Esophagus muscularis mucosa (tissue), 4 donors: Measurements from ENCODE around the gene GJC1. TPM values are rescaled to one million over a fixed set of nuclear protein-coding genes. Genes with fewer than 3 reads are reported as not detected.

ENCODE experiments used
- DNase-seq: peaks from one replicate; pipeline ENCODE4 v3.0.0-alpha.2; 2017; ENCODE audit errors: extremely low spot score
- H3K27ac ChIP-seq, 4 donors: fragments of 200-600 bp; sonication (generic); replicated peaks in 1 of 4; 1 replicate in 3 of 4; 2 replicates in 1 of 4; pipeline ENCODE4 v1.5.1; 2016 to 2019; ENCODE audit warnings: mild to moderate bottlenecking in 1 of 4
- H3K27me3 ChIP-seq, 4 donors: fragments of 200-600 bp; sonication (generic); one replicate each; pipeline versions ENCODE4 v1.5.1 to v1.6.0; 2016 to 2019
- H3K36me3 ChIP-seq, 4 donors: fragments of 200-600 bp; sonication (generic); one replicate each; pipeline ENCODE4 v1.5.1; 2016 to 2019
- H3K4me1 ChIP-seq, 4 donors: fragments of 200-600 bp; sonication (generic); one replicate each; pipeline ENCODE4 v1.5.1; 2016 to 2019
- H3K4me3 ChIP-seq, 4 donors: fragments of 200-600 bp; sonication (generic); 1 replicate in 2 of 4; 2 replicates in 2 of 4; pipeline ENCODE4 v1.5.1; 2016 to 2019; ENCODE audit warnings: mild to moderate bottlenecking in 4 of 4, moderate library complexity in 1 of 4
- H3K9me3 ChIP-seq, 4 donors: fragments of 200-600 bp; sonication (generic); 1 replicate in 3 of 4; 2 replicates in 1 of 4; pipeline ENCODE4 v1.5.1; 2016 to 2019
- EP300 ChIP-seq: sonication (generic); formaldehyde crosslinking; IDR thresholded peaks from one replicate; pipeline ENCODE4 v1.6.1; 2017; ENCODE audit warnings: antibody characterized with exemption
- POLR2A ChIP-seq: fragments of 450-650 bp; IDR thresholded peaks from one replicate; pipeline ENCODE4 v1.6.1; 2017; ENCODE audit warnings: antibody characterized with exemption, moderate library complexity, mild to moderate bottlenecking, low read depth
- POLR2AphosphoS5 ChIP-seq, 2 donors: sonication (generic); formaldehyde crosslinking; IDR thresholded peaks; one replicate each; pipeline ENCODE4 v1.6.1; 2017; ENCODE audit warnings: antibody characterized with exemption in 2 of 2
- WGBS: methylation state at CpG from one replicate; pipeline ENCODE4 v1.1.5; 2018; 5-methylcytosine and 5-hydroxymethylcytosine counted together
- intact Hi-C: fragments of 100-400 bp; cut with DNase I; formaldehyde crosslinking; loops from one replicate; pipeline ENCODE4 v1.15.1; 2023
- total RNA-seq, 4 donors: library from RNA; depleted of rRNA; stranded (reverse); fragments of >200 nt; gene quantifications; one replicate each; pipeline versions ENCODE4 v1.1.0 to v1.2.1, GENCODE V29; 2016
- TF ChIP-seq, protein P1 (sequence below), 3 experiments: fragments of 200-600 bp in 2 of 3; fragments of 450-650 bp in 1 of 3; sonication (generic) in 2 of 3; IDR thresholded peaks; one replicate each; pipeline ENCODE4 v1.5.1; 2017 to 2019; ENCODE audit warnings: antibody characterized with exemption in 3 of 3, mild to moderate bottlenecking in 2 of 3, moderate library complexity in 1 of 3

GJC1 gene
- total RNA-seq, 4 donors from 2014 or later = 26.5 to 61.9 (median 37.4) TPM

DNA sequence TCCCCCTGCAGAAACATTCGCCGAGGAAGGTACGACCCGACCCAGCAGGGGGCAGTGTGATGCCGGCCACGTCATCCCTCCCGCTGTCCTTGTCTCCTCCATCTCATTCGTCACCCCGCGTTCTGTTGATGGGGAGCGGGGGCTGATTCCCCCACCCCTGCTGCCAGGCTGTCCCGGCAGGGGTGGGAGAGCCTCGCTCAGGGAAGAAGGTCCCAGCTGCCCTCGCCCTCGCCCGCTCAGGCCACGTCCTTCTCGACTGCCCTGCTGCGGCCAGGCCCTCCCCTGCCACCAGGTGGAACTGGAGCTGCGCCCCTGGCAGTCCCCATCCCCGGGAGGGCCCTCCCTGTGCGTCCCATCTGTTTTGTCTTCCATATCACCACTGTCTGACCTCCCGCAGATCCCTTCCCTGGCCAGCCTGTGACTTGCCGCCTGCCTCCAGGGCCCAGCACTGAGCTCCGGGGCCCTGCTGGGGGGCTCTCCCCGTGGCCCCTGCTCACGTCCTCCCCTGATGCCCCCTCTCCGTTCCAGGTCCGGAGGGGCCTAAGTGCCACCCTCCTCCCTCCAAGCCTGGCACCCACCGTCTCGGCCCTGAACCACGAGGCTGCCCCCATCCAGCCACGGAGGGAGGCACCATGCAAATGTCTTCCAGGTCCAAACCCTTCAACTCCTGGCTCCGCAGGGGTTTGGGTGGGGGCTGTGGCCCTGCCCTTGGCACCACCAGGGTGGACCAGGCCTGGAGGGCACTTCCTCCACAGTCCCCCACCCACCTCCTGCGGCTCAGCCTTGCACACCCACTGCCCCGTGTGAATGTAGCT lies 50.7 kb downstream of the GJC1 start:
- H3K27me3 ChIP-seq = peaks cover 0 to 2% (median 0%) of the 10 kb centered on the region in 4 donors
- WGBS = 23% methylated on average over 20 of the region's 36 CpGs
- H3K36me3 ChIP-seq = no peaks in the 10 kb centered on the region
- H3K4me1 ChIP-seq = peaks cover 54 to 65% (median 60%) of the 10 kb centered on the region in 4 donors
- no peaks in the 10 kb centered on the region for H3K9me3 ChIP-seq
- no peak for DNase-seq
- peak overlapping the region; percentile 49 to 63 (median 50) for H3K4me3 ChIP-seq
- peak; percentile 53 to 75 for TF ChIP-seq POLR2AphosphoS5 (IDR thresholded peaks at IDR 0.05)
- TF ChIP-seq, protein P1, sequence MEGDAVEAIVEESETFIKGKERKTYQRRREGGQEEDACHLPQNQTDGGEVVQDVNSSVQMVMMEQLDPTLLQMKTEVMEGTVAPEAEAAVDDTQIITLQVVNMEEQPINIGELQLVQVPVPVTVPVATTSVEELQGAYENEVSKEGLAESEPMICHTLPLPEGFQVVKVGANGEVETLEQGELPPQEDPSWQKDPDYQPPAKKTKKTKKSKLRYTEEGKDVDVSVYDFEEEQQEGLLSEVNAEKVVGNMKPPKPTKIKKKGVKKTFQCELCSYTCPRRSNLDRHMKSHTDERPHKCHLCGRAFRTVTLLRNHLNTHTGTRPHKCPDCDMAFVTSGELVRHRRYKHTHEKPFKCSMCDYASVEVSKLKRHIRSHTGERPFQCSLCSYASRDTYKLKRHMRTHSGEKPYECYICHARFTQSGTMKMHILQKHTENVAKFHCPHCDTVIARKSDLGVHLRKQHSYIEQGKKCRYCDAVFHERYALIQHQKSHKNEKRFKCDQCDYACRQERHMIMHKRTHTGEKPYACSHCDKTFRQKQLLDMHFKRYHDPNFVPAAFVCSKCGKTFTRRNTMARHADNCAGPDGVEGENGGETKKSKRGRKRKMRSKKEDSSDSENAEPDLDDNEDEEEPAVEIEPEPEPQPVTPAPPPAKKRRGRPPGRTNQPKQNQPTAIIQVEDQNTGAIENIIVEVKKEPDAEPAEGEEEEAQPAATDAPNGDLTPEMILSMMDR (IDR thresholded peaks at IDR 0.05) = peak; percentile 86 to 95 (median 90)
- no peak for TF ChIP-seq POLR2A
- H3K27ac ChIP-seq = peak overlapping the region; percentile 50 to 78 (median 74)
- intact Hi-C loops = loop anchor here (1.0 to 5.0 kb wide), 3 partner anchors 53 to 353 kb away; partner anchors contain the start of genes GJC1 and PLCD3

DNA sequence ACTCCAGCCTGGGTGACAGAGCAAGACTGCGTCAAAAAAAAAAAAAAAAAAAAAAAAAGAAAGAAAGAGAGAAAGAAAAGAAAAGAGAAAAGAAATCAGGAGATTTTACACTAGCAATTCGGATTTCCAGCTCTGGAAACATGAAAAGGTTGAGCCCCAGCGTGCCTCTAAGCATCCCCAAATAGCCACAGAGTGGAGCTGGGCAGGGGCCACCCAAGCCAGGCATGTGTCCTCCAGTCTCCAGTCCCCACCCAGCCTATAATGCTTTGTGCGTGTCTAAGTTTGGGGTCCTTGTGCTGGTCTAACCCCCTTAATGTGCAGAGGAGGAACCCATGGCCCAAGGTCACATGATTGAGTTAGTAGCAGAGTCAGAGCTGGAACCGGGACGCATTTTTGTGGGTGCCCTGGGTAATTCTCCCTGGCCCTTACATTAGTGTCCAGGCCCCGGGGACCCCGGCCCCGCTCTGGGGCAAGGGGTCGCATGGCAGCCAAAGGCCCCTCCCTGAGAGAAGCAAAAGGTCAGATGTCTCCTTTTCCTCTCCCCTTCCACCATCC lies 51.4 kb downstream of the GJC1 start:
- peaks cover 54 to 66% (median 60%) of the 10 kb centered on the region in 4 donors for H3K4me1 ChIP-seq
- no peaks in the 10 kb centered on the region for H3K9me3 ChIP-seq
- peaks cover 0 to 9% (median 0%) of the 10 kb centered on the region in 4 donors for H3K27me3 ChIP-seq
- WGBS = 45% methylated on average over 4 of the region's 10 CpGs
- intact Hi-C loops = loop anchor here (1.0 to 5.0 kb wide), 3 partner anchors 54 to 354 kb away; partner anchors contain the start of genes GJC1 and PLCD3
- no peak for TF ChIP-seq POLR2A
- TF ChIP-seq EP300 = no peak
- TF ChIP-seq POLR2AphosphoS5 (IDR thresholded peaks at IDR 0.05) = no peak
- TF ChIP-seq, protein P1 (IDR thresholded peaks at IDR 0.05) = no peak
- peak overlapping the region; percentile 49 to 63 (median 50) for H3K4me3 ChIP-seq
- no peaks in the 10 kb centered on the region for H3K36me3 ChIP-seq
- H3K27ac ChIP-seq = peak overlapping the region; percentile 50 to 78 (median 74)
- DNase-seq = no peak

DNA sequence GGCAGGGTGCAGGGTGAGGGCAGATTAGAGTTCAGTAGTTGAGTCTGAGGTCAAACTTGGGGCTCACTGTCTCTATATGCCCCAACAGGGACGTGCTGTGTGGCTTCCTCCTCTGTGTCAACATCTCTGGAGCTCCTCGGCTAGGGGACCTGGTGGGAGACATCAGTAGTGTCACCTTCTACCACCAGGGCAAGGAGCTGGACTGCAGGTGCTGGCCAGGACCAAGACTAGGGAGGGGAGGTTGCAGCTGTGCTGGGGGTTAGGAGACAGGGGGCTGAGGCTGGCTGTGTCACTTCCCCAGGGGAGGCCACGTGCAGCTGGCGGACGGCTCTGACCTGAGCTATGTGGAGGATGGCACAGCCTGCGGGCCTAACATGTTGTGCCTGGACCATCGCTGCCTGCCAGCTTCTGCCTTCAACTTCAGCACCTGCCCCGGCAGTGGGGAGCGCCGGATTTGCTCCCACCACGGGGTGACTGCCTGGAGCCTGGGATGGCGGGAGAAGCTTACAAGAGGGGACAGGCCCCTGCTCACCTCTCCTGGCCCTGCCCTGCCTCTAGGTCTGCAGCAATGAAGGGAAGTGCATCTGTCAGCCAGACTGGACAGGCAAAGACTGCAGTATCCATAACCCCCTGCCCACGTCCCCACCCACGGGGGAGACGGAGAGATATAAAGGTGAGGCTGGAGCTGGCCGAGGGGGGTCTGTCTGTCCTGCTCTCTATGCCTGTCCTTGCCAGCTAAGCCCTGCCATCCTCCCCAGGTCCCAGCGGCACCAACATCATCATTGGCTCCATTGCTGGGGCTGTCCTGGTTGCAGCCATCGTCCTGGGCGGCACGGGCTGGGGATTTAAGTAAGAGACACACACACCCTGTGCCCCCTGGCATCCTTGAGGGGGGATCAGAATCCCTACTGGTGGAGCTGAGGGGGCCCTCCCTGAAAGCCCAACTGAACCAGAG lies 52.4 kb downstream of the GJC1 start:
- TF ChIP-seq POLR2AphosphoS5 (IDR thresholded peaks at IDR 0.05) (no peak), POLR2A (no peak), EP300 (no peak)
- TF ChIP-seq, protein P1 (IDR thresholded peaks at IDR 0.05) = no peak
- peaks cover 44 to 58% (median 54%) of the 10 kb centered on the region in 4 donors for H3K4me1 ChIP-seq
- 91% methylated on average over 14 of the region's 20 CpGs for WGBS

DNA sequence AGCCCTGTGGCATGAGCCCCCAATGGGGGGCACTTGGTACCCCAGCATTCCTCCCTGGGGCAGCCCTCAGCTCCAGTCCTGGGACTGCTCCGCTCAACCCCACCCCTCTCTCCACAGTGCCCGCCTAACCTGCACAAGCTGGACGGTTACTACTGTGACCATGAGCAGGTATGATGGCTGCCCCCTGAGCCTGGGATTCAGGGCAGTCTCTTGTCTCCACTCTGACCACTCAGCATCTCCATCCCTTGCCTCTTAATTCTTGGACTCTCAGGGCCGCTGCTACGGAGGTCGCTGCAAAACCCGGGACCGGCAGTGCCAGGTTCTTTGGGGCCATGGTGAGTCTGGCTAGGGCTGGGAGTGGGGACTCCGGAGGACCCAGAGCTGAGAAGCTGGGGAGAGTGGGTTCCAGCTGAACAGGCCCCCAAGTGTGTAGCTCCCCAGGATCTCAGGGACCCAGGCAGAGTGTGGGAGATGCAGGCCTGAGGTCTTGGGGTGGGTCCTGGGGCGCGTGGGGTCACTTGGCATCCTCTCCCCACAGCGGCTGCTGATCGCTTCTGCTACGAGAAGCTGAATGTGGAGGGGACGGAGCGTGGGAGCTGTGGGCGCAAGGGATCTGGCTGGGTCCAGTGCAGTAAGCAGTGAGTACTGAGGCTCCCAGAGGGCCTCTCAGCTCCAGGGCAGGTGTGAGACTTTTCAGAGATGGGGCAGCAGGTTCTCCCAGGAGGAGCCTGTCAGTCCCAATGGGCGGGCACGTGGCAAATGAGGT lies 53.3 kb downstream of the GJC1 start:
- intact Hi-C loops = loop anchor here (5.0 kb wide), 2 partner anchors 55 to 355 kb away; partner anchors contain the start of genes GJC1 and PLCD3
- peaks cover 0 to 28% (median 8%) of the 10 kb centered on the region in 4 donors for H3K27me3 ChIP-seq
- peaks cover 36 to 50% (median 46%) of the 10 kb centered on the region in 4 donors for H3K4me1 ChIP-seq
- TF ChIP-seq POLR2AphosphoS5 (IDR thresholded peaks at IDR 0.05) = no peak
- TF ChIP-seq, protein P1 (IDR thresholded peaks at IDR 0.05) = no peak
- no peak for TF ChIP-seq EP300
- TF ChIP-seq POLR2A = no peak
- H3K27ac ChIP-seq = no peak overlapping the region
- no peak for DNase-seq
- no peaks in the 10 kb centered on the region for H3K9me3 ChIP-seq
- WGBS = 85% methylated on average over 16 of the region's 19 CpGs
- no peak overlapping the region for H3K4me3 ChIP-seq
- H3K36me3 ChIP-seq = no peaks in the 10 kb centered on the region

More for the DNA sequence above, 52.4 kb downstream of the GJC1 start:
- H3K4me3 ChIP-seq = no peak overlapping the region
- H3K9me3 ChIP-seq = no peaks in the 10 kb centered on the region
- peaks cover 0 to 19% (median 1%) of the 10 kb centered on the region in 4 donors for H3K27me3 ChIP-seq
- no peak for DNase-seq
- no peak overlapping the region for H3K27ac ChIP-seq
- H3K36me3 ChIP-seq = no peaks in the 10 kb centered on the region
- intact Hi-C loops = loop anchor here (5.0 kb wide), 2 partner anchors 55 to 355 kb away; partner anchors contain the start of genes GJC1 and PLCD3
